SK-N-SH (cell line): ENCODE results near the gene ZFYVE16.

Experiments
- CHD2 ChIP-seq: fragments of 150-350 bp; IDR thresholded peaks from 2 replicates; pipeline ENCODE4 v1.6.1; 2018; ENCODE audit warnings: low read length; ENCODE audit not compliant: partially characterized antibody
- CTCF ChIP-seq: fragments of 200-600 bp; sonication (generic); IDR thresholded peaks from 2 replicates; pipeline ENCODE4 v1.6.1; 2017; ENCODE audit warnings: antibody characterized with exemption, mild to moderate bottlenecking, moderate library complexity
- EP300 ChIP-seq, 2 experiments: IDR thresholded peaks; 2 replicates each; pipeline versions ENCODE4 v1.4.0 to v1.6.1; 2012; ENCODE audit warnings: borderline replicate concordance in 1 of 2, low read depth in 1 of 2, low read length in 1 of 2
- GABPA ChIP-seq: IDR thresholded peaks from 2 replicates; pipeline ENCODE4 v1.4.0; 2012; ENCODE audit warnings: low read depth, mild to moderate bottlenecking
- GATA2 ChIP-seq: sonication (generic); formaldehyde crosslinking; IDR thresholded peaks from 2 replicates; pipeline ENCODE4 v1.5.0; 2020; ENCODE audit warnings: mild to moderate bottlenecking, missing genetic modification reagents
- POLR2AphosphoS5 ChIP-seq: IDR thresholded peaks from 2 replicates; pipeline ENCODE4 v1.6.1; 2012; ENCODE audit warnings: low read depth, low read length
- REST ChIP-seq: IDR thresholded peaks from 2 replicates; pipeline ENCODE4 v1.6.1; 2012; ENCODE audit warnings: mild to moderate bottlenecking, low read depth, low read length, moderate library complexity
- ZBTB33 ChIP-seq: IDR thresholded peaks from 2 replicates; pipeline ENCODE4 v1.4.0; 2012; ENCODE audit warnings: low read depth, borderline replicate concordance

GRCh38 chr5:80502800-80503199 lies 94.9 kb downstream of the ZFYVE16 start:
- TF ChIP-seq GATA2 (CRISPR knock-in tag): no peak
- TF ChIP-seq REST: no peak
- TF ChIP-seq CTCF: no peak
- TF ChIP-seq CHD2: no peak
- no peak for TF ChIP-seq GABPA
- TF ChIP-seq POLR2AphosphoS5: no peak
- TF ChIP-seq ZBTB33: no peak
- no peak for TF ChIP-seq EP300 (IDR thresholded peaks at IDR 0.05; ENCODE audit: borderline replicate concordance in 1 of 2, low read depth in 1 of 2, low read length in 1 of 2)
